COLO829 (cell line): ENCODE measurements around the gene CARM1.
"Not testable (repeated sequence)": the region's sequence is repeated elsewhere in the genome, so short reads cannot be mapped to it uniquely, and the experiment has no call there.

Experiments
- DNase-seq: peaks from one replicate; pipeline ENCODE4 v3.0.0; 2012; ENCODE audit warnings: low spot score

The CARM1 gene

DNA sequence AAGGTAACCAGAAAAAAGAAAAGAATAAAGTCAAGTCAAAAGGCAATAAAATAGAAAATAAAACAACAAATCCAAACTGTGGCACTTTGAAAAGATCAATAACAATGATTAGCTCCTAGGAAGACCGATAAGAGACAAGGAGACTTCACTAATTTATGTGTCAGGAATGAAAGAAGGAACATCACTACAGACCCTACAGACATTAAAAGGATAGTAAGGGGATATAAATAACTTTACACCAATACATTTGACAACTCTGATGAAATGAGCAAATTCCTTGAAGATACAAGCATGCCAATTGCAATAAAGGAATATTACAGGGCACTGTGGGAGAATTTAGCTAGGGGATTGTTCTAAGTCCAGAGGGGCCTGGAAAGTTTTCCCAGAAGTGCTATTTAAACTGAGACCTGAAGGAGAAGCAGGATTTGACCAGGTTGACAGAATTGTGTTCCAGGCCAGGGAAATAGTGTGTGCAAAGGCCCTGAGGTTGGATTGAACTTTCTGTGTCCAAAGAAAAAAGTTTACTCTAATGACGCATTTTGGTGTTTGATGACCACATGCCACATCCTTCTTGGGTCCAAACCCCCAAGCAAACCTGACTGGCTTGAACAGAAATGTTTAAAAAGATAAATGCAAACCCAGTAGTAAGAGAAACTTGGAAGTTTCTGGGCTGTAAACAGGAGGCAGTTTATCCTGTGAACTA is 24.7 kb upstream of the CARM1 start:
- DNase-seq: no peak

DNA sequence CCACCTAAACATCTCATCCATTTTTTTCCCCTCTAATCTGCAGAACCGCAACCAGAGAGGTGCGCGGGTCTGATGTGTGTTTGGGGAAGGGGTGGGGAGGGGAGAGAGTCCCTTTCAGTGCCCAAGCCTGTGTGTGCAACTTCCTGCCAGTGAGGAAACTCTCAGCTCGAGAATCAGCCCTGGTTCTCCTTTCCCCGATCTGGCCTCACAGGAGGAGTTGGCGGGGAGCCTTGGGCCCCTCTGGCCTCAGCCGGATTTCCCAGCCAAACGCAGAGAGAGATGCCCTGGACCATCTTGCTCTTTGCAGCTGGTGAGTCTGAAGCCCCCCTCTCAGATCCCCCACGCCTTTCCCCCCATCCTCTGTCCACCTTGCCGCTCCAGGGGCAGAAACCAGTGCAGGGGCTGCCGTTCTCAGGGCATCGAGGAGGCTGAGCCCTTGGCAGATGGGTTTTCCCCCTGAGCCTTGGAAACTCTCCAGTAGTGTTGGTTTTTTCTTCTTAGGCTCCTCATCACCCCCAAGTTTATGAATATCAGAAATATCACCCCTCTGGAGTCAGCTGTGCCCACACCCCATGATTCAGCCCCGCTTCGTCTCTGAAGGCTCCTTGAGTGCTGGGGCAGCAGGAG is 23.0 kb upstream of the CARM1 start, which contains the start of gene C19orf38:
C19orf38 (plus strand) TSS at position 186 of the 627 bp plus-strand sequence; CDS start at position 280, 94 bp downstream.
- no peak for DNase-seq

DNA sequence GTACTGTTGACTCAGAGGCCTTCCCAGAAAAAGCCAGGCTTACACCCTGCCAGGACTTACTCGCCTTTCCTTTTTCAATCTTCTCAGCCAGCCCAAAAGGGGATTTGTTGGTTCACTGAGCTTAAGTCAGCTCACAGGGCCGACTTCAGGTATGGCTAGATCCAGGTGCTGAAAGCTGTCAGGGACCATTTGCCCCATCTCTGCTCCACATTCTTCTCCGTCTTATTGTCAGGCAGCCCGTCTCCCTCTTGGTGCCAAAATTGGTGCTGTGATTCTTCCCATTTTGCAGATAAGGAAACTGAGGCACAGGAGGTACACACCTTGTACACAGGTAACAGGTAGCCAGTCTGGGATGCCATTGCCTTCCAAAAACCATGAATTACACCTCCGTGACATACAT is 20.7 kb upstream of the CARM1 start:
- no peak for DNase-seq

DNA sequence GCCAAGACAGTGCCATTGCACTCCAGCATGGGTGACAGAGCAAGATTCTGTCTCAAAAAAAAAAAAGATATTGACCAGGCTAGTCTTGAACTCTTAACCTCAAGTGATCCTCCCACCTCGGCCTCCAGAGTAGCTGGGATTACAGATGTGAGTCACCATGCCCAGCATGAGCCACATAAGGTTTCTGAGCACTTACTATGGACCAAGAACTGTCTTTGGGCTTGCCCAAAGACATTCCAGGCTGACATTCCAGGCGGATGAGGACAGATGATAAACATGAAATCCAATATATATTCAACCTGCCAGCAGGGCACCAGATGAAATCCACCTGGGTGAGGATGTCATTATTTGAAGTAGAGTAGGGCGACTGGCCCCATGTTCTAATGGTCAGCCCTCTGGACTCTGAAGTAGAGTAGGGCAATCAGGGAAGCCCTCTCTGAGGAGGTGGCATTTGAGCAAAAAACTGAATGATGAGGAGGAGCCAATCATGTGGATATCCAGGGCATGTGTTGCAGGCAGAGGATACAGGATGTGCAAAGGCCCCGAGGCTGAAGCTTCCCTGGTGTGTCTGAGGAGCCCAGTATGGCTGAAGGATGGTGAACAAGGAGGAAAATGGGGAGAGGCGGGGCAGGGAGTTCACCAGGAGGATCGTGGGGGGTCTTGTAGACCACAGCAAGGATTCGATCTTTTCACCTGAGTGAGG is 19.1 kb upstream of the CARM1 start:
- DNase-seq: no peak

DNA sequence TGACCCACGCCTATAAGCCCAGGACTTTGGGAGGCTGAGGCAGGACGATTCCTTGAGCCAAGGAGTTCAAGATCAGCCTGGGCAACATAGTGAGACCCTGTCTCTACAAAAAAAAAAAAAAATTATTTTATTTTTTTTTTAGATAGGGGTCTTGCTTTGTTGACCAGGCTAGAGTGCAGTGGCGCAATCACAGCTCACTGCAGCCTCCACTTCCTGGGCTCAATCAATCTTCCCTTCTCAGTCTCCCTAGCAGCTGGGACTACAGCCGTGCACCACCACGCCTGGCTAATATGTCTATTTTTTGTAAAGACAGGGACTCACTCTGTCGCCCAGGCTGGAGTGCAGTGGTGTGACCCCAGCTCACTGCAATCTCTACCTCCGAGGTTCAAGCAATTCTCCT is 18.4 kb upstream of the CARM1 start:
- no peak for DNase-seq

DNA sequence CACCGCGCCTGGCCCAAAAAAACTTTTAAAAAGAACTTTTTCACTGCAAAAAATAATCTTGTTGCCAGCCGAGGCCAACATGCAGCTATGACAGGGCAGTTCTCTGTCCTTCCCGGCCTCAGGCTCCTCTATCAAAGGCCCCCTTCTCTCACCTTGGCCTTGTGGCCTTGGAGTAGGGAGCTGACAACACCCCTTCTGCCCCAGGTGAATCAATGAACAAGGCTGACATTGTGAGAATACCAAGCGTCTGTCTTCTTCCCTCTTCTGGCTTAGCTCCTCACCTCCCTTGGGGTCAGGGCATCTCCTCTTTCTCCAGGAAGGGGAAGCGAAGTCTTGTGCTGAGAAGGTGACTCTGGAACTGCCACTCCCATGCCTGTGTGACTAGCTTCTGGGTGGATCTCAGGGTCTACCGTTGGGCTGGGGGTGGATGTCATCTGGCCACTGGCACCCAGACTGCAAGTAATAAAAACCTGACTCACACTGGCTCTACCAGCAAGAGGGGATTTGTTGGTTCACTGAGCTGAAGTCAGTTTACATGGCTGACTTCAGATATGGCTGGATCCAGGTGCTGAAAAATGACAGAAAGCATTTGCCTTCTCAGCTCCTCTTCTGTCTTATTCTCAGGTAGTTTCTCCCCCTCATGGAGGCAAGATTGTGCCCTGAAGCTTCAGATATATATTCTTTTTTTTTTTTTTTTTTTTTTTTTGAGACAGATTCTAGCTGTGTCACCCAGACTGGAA is 16.8 kb upstream of the CARM1 start:
- no peak for DNase-seq

DNA sequence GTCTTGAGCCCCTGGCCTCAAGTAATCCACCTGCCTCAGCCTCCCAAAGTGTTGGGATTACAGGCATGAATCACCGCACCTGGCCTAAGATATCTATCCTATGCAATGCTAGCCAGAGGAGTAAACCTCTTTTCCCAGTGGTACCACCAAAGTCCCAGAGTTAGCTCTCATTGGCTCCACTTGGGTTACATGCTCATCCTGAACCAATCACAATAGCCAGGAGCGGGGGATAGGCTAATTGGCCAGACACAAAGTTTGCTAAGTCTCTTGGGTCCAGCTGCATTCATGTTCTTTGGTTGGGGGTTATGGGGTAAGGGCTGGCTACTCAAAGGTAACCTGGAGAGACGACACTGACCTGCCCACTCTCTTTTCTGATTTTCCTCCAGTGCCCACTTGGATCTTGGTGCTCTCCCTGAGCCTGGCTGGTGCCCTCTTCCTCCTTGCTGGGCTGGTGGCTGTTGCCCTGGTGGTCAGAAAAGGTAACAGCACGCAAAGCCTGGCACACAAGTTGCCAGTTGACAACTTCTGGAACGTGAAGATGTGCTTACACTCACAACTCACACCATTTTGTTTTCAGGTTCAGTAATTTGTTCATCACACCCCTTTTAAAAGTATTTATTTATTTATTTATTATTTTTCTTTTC is 15.4 kb upstream of the CARM1 start:
- no peak for DNase-seq

DNA sequence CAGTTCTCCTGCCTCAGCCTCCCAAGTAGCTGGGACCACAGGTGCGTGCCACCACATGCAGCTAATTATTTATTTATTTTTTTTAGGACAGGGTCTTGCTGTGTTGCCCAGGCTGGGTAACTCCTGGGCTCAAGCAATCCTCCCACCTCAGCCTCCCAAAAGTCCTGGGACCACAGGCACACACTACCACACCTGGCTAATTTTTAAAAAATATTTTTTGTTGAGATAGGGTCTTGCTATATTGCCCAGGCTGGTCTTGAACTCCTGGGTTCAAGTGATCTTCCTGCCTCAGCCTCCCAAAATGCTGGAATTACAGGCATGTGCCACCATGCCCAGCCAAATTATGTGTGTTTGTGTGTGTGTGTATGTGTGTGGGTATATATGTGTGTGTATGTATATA is 14.5 kb upstream of the CARM1 start:
- not testable (repeated sequence) for DNase-seq

DNA sequence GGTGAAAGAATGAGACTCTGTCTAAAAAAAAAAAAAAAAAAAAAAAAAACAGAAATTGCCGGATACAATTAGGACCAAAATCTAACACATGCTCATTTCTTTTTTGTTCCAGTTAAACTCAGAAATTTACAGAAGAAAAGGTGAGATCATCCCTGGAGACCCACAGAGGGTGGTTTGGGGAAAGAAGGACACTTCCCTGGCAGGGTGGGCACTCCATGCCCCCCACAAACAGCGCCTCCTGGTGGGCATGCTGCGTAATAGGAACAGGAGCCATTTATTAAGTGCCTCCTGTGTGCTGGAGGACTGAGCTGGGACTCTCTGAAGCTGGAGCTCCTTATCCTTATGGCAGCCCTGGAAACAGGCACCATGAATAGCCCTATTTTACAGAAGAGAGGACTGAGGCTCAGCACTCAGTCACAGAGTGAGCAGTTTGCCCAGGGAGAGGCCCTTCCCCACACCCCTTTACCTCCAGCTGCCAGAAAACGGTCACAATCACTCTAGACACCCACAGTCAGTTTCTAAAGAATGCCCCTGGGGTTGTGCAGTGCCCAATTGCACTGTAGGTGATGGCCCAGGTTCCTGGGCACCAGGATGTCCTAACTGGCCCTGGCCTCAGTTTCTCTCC is 13.0 kb upstream of the CARM1 start:
- no peak for DNase-seq

DNA sequence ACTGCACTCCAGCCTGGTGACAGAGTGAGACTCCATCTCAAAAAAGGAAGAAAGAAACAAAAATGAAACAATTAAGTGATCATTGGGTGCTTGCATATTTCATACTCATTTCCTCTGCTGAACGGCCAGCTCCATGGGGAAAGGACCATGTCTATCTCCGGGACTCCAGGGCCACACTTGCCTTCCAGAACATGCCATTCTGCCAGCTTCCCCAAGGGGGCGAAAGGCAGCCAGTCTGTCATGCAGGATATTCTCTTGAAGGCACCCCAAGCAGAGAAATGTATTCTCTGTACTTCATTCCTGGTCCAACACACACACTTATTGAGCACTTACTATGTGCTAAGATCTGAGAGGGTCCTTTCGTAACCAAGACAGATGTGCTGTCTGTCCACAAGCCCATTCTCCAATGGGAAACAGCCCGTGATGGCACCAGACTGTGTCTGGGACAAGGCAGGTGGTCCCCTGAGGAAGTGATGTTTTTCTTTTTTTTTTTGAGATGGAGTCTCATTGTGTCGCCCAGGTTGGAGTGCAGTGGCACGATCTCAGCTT is 10.2 kb upstream of the CARM1 start:
- DNase-seq: no peak

DNA sequence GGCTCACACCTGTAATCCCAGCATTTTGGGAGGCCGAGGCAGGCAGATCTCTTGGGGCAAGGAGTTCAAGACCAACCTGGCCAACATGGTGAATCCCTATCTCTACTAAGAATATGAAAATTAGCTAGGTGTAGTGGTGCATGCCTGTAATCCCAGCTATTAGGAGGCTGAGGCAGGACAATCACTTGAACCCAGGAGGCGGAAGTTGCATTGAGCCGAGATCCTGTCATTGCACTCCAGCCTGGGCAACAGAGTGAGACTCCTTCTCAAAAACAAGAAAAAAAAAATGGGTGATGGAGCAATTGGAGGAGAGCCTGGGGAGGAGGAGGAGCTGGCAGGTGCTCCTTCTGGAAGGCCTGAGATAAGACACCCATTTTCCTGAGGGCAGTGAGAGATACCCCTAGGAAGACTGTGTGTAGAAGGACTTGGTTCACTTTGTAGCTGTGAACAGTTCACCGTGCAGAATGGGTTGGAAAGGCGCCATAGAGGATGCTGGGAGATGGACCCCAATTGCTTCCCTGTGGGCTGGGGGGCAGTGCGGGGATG is 8.7 kb upstream of the CARM1 start:
- DNase-seq: no peak

DNA sequence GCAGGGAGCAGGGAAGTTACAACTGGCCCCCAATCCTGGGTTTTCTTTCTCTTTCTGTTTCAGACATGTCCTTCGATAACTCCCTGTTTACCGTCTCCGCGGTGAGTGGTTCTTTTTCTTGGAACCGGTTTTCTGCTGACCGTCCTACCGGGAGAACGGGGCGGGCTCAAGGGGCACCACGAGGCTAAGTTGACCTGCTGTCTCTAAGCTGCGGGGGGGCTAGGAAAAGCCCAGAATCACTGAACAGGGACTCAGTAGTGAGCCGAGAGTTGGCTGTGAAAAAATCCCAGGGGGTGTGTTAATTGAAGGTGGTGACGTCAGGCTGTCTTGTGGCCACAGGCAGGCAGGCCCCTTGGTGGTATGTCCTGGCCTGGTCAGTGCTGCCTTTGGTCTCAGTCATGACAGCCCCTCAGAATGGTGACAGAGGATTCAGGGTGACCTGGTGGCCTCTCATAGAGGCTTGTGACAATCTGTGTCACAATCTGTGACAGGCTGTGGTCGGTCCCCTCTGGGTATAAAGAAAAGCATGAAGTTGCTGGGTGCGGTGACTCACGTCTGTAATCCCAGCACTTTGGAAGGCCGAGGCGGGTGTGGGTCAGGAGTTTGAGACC is 8.1 kb upstream of the CARM1 start:
- no peak for DNase-seq

DNA sequence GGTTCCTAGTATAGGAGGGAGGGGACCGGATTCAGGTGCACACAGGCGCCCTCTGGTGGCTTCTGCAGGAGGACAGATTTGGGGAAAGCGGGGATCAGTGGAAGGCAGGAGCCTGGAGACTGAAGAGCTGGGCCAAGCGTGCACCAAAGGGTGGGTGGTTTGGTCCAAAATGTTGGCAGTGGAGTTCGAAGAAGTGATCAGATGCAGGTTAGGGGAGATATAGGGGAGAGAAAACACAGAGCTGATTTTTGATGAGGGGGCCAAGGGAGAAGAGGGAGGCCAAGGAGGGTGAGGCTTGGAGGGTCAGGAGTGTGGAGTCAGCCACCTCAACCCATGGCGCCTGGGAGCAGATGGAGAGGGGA is 6.8 kb upstream of the CARM1 start:
- peak; percentile 83 for DNase-seq

DNA sequence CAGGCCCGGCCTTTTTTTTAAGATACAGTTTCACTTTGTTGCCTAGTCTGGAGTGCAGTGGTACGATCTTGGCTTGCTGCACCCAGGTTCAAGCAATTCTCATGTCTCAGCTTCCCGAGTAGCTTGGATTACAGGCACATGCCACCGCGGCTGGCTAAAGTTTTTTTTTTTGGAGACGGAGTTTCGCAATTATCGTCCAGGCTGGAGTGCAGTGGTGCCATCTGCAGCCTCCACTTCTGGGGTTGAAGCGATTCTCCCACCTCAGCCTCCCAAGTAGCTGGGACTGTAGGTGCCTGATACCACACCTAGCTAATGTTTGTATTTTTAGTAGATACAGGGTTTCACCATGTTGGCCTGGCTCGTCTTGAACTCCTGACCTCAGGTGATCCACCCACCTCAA is 4.9 kb upstream of the CARM1 start:
- no peak for DNase-seq

DNA sequence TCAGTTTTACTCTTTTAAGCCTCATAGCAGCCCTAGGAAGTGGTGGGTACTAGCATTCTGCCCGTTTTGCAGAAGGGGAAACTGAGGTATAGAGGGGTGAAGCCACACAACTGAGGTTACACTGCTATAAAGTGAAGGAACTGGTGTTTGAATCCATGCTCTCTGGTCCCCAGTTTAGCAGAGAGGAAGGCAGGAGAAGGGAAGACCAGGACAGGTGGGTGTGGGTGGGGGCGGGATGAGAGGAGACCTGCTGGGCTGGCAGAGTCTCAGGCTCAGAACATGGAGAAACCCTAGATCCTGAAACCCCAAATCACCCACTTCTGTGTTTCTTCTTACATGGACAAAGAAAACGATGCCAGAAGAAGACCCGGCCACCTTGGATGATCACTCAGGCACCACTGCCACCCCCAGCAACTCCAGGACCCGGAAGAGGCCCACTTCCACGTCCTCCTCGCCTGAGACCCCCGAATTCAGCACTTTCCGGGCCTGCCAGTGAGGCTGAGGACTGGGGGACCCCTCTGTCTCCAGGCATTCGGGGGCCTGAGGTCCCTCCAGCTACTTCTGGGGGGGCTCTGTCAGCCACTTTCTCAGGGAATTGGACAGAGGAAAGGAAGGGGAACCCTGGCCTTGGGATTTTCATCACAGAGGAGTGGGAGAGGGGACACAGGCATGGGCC is 2.3 kb upstream of the CARM1 start:
- DNase-seq: no peak

DNA sequence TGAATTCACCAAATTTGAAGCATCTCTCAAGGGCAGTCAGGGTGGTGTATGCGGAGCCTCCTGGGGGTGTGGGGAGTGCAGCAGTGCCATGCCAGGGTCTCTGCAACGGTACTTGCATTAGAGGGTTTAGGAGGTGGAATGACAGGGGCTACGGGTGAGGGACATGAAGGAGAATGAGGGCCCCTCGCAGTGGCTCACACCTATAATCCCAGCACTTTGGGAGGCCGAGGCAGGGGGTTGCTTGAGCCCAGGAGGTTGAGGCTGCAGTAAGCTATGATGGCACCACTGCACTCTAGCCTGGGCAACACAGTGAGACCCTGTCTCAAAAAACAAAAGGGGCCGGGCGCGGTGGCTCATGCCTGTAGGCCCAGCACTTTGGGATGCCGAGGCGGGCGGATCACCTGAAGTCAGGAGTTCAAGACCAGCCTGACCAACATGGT is 1.5 kb upstream of the CARM1 start:
- not testable (repeated sequence) for DNase-seq

DNA sequence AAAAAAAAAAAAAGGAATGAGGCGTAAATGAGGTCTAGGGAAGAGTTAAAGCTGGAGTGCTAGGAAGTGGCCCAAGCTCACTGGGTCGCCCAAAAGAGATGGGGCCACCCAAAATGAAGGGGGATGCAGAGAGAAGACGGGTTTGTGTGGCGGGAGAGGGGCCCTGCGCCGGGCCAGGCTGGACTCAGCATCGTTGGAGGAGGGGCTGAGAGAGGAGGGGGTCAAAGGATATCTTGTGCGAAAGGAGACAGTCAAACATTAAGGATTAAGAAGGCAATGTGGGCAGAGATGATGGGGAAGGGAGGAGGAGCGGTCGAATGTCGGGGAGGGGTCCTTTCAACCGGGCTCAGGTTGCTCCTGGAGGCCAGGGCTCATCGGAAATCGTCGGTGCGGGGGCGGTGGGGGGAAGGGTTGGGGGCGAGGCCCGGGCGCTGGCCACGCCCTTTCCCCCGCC is 825 bp upstream of the CARM1 start:
- DNase-seq: no peak

DNA sequence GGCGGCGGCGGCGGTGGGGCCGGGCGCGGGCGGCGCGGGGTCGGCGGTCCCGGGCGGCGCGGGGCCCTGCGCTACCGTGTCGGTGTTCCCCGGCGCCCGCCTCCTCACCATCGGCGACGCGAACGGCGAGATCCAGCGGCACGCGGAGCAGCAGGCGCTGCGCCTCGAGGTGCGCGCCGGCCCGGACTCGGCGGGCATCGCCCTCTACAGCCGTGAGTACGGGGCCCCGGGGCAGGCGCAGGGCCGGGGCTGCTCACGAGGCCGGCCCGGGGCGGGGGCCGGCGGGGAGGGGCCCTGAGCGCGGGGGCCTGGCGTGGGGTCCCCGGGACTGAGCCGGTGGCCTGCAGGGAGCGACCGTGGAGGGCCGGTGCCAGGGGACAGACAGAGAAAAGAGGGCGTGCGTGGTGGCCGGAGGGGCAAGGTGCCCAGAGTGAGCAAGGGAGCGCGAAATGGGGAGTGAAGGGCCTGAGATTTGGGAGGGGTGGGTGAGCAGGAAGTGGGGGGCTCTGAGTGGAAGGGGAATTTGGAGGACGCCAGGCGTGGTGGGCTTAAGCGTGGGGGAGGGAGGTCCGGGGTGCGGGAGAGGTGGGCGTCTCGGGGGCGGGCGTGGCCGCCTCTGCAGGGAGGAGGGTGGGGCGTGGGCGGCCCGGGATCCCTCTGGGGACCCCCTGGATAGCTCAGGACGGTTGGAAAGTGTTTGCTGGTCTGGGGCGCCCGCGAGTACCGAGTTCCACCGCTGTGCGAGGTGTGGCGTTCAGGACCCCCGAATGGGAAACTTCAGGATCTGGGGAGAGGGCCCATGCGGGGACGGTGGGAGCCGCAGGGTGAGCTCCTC is 575 bp downstream of the CARM1 start:
- DNase-seq: no peak

DNA sequence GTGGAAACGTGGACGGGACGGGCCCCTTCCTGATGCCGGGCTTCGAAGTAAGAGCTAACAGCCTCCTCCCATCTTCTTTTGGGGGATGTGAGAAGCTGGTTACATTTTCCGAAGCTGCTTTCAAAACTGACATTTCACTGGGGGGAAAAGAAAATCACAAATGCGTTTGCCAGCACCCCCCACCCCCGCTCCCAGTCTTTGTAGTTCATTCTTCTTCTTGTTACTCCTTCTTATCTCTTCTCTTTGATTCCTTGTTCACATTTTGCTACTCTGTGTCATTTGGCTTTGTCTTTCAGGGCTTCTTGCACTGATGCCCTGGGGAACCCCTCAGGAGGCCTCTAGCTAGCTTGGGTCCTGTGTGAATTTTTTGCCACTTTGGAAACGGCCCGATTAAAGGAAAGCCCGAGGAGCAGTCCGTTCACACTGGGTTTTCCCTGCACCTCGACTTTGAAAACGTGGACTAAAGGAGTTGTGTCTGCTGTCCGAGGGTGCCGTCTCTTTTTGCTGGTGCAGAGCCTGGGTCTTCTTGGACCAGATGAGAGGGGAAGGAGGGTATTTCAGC is 1.3 kb downstream of the CARM1 start:
- DNase-seq: no peak
